Smooth muscle cell (in vitro differentiated cells): ENCODE measurements around the gene ENC1. TPM values are rescaled to one million over a fixed set of nuclear protein-coding genes. Genes with fewer than 3 reads are reported as not detected.
"Not testable (repeated sequence)": the region's sequence is repeated elsewhere in the genome, so short reads cannot be mapped to it uniquely, and the experiment has no call there.

Source experiments
- DNase-seq: peaks from one replicate; lab custom pipeline; 2025; ENCODE audit not compliant: unreplicated experiment; lab: John Stamatoyannopoulos, UW
- H2AFZ ChIP-seq: fragments of 200-600 bp; sonication (generic); 2 replicates; pipeline ENCODE4 v1.6.0; 2016; ENCODE audit warnings: antibody characterized with exemption, low read depth, mild to moderate bottlenecking
- H3F3A ChIP-seq: fragments of 200-600 bp; sonication (generic); 2 replicates; pipeline ENCODE4 v1.6.0; 2017; ENCODE audit warnings: antibody characterized with exemption, low read depth
- H3K27ac ChIP-seq: fragments of 200-600 bp; sonication (generic); 2 replicates; pipeline ENCODE4 v1.5.1; 2016; ENCODE audit warnings: low read depth, mild to moderate bottlenecking
- H3K27me3 ChIP-seq: fragments of 200-600 bp; sonication (generic); 2 replicates; pipeline ENCODE4 v1.6.1; 2016; ENCODE audit warnings: low read depth, mild to moderate bottlenecking
- H3K36me3 ChIP-seq: fragments of 200-600 bp; sonication (generic); 2 replicates; pipeline ENCODE4 v1.5.1; 2016; ENCODE audit warnings: low read depth
- H3K4me1 ChIP-seq: fragments of 200-600 bp; sonication (generic); 2 replicates; pipeline ENCODE4 v1.5.1; 2016; ENCODE audit warnings: low read depth
- H3K4me2 ChIP-seq: fragments of 200-600 bp; sonication (generic); 2 replicates; pipeline ENCODE4 v1.6.0; 2016; ENCODE audit warnings: mild to moderate bottlenecking
- H3K4me3 ChIP-seq: fragments of 200-600 bp; sonication (generic); 2 replicates; pipeline ENCODE4 v1.5.1; 2016; ENCODE audit warnings: mild to moderate bottlenecking
- H3K79me2 ChIP-seq: fragments of 200-600 bp; sonication (generic); 2 replicates; pipeline ENCODE4 v1.6.0; 2016; ENCODE audit warnings: low read depth, mild to moderate bottlenecking
- H3K9ac ChIP-seq: fragments of 200-600 bp; sonication (generic); 2 replicates; pipeline ENCODE4 v1.6.0; 2016; ENCODE audit warnings: low read depth
- H3K9me3 ChIP-seq: fragments of 200-600 bp; sonication (generic); replicated peaks from 2 replicates; pipeline ENCODE4 v1.5.1; 2016; ENCODE audit warnings: low read depth
- H4K20me1 ChIP-seq: fragments of 200-600 bp; sonication (generic); 2 replicates; pipeline ENCODE4 v1.6.0; 2016; ENCODE audit warnings: low read depth
- CTCF ChIP-seq: fragments of 200-600 bp; sonication (generic); IDR thresholded peaks from 2 replicates; pipeline ENCODE4 v1.5.1; 2017; ENCODE audit warnings: borderline replicate concordance, mild to moderate bottlenecking, antibody characterized with exemption; ENCODE audit not compliant: insufficient read depth, poor library complexity, severe bottlenecking
- WGBS: methylation state at CpG from one replicate; pipeline ENCODE4 v1.1.7; 2016; ENCODE audit warnings: low lambda C conversion rate; 5-methylcytosine and 5-hydroxymethylcytosine counted together
- polyA plus RNA-seq: library from polyadenylated mRNA; unstranded; fragments of >200 nt; fragmentation: Nextera tagmentation; extraction: Ambion mirVana; gene quantifications from 2 replicates; pipeline ENCODE4 v1.2.1, GENCODE V29; 2016
- total RNA-seq: library from RNA; depleted of rRNA; stranded (reverse); fragments of >200 nt; gene quantifications from 2 replicates; pipeline ENCODE4 v1.2.3, GENCODE V29; 2014

ENC1 gene
- total and polyA plus RNA-seq, 2 experiments from 2014 or later = 17.4 to 110 TPM

DNA sequence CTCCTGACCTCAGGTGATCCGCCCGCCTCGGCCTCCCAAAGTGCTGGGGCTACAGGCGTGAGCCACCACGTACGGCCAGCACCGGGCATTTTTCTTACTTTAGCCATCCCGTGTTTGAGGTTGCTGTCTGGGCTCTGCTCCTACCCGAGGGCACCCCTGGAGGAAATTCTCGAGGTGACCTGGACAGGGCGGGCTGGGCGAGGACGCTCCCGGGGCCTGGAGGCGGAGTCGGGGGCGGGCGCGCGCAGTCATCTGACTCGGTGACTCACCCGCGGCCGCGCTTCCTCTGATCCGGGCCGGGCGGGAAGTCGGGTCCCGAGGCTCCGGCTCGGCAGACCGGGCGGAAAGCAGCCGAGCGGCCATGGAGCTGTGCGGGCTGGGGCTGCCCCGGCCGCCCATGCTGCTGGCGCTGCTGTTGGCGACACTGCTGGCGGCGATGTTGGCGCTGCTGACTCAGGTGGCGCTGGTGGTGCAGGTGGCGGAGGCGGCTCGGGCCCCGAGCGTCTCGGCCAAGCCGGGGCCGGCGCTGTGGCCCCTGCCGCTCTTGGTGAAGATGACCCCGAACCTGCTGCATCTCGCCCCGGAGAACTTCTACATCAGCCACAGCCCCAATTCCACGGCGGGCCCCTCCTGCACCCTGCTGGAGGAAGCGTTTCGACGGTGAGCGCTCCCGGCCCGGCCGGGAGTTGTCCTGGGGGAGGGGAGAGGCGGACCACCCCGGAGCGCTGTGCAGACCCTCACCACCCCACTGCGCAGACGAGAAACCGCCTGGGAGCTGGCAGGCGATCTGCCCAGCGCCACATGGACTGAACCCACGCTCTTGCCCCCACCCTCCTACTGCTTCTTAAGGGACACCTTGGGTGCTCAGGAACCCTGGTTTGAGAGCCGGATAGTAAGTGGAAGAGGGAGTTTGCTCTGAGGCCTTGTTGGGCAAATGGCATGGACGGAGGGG lies 44.6 kb upstream of the ENC1 start, which contains the start of gene HEXB:
HEXB (plus strand) TSS at position 334 of the 952 bp plus-strand sequence; CDS start at position 362, 28 bp downstream.
- peaks cover 8% of the 10 kb centered on the region for H3K4me1 ChIP-seq
- H2AFZ ChIP-seq = peak within 1 kb of the TSS; percentile 93
- H3K4me2 ChIP-seq = peak within 1 kb of the TSS; percentile 99
- H3K27ac ChIP-seq = peak within 1 kb of the TSS; percentile 24
- no peaks in the 10 kb centered on the region for H3F3A ChIP-seq
- H3K36me3 ChIP-seq = no peaks in the 10 kb centered on the region
- peaks cover 5% of the 10 kb centered on the region for H3K79me2 ChIP-seq
- TF ChIP-seq CTCF = peak; percentile 4
- no peaks in the 10 kb centered on the region for H3K27me3 ChIP-seq
- WGBS = 9% methylated on average over 54 of the region's 78 CpGs
- peak within 1 kb of the TSS; percentile 87 for H3K9ac ChIP-seq
- DNase-seq = peak; percentile 60
- no peaks in the 10 kb centered on the region for H4K20me1 ChIP-seq
- peak within 1 kb of the TSS; percentile 82 for H3K4me3 ChIP-seq
- H3K9me3 ChIP-seq = no peaks in the 10 kb centered on the region

GRCh38 chr5:74679966-74680365 lies 39.4 kb upstream of the ENC1 start:
- no peak for DNase-seq
- H3K27me3 ChIP-seq = no peaks in the 10 kb centered on the region
- no peak overlapping the region for H3K9ac ChIP-seq
- 66% methylated on average over 4 of the region's 4 CpGs for WGBS
- H3K27ac ChIP-seq = no peak overlapping the region
- H3K36me3 ChIP-seq = no peaks in the 10 kb centered on the region
- no peaks in the 10 kb centered on the region for H4K20me1 ChIP-seq
- no peaks in the 10 kb centered on the region for H3K9me3 ChIP-seq
- no peaks in the 10 kb centered on the region for H3K79me2 ChIP-seq
- no peaks in the 10 kb centered on the region for H3F3A ChIP-seq
- no peak overlapping the region for H2AFZ ChIP-seq
- TF ChIP-seq CTCF = no peak
- H3K4me1 ChIP-seq = no peaks in the 10 kb centered on the region
- no peak overlapping the region for H3K4me3 ChIP-seq
- H3K4me2 ChIP-seq = no peak overlapping the region

- H3K79me2 ChIP-seq, H4K20me1 ChIP-seq, H3K27ac ChIP-seq, H3K27me3 ChIP-seq, H3K36me3 ChIP-seq, H3K9ac ChIP-seq, H3K4me2 ChIP-seq, H3K9me3 ChIP-seq, H3K4me1 ChIP-seq, H3K4me3 ChIP-seq, DNase-seq, H3F3A ChIP-seq, H2AFZ ChIP-seq: not testable (repeated sequence)
- WGBS = 88% methylated on average over 3 of the region's 3 CpGs
Measured at GRCh38 chr5:74679300-74679699, 38.8 kb upstream of the ENC1 start.

GRCh38 chr5:74678123-74678522 lies 37.6 kb upstream of the ENC1 start:
- not testable (repeated sequence) for H4K20me1 ChIP-seq, H3K79me2 ChIP-seq, H3F3A ChIP-seq, H3K27me3 ChIP-seq, H3K4me3 ChIP-seq, H3K36me3 ChIP-seq, H3K27ac ChIP-seq, H2AFZ ChIP-seq, H3K4me2 ChIP-seq, H3K9ac ChIP-seq, DNase-seq, H3K9me3 ChIP-seq, H3K4me1 ChIP-seq
- 97% methylated on average over 3 of the region's 3 CpGs for WGBS

GRCh38 chr5:74676466-74676865 lies 35.9 kb upstream of the ENC1 start:
- H4K20me1 ChIP-seq, H3K27ac ChIP-seq, H3K9ac ChIP-seq, H2AFZ ChIP-seq, H3K27me3 ChIP-seq, H3K4me1 ChIP-seq, H3F3A ChIP-seq, H3K4me2 ChIP-seq, H3K4me3 ChIP-seq, H3K79me2 ChIP-seq, H3K9me3 ChIP-seq, H3K36me3 ChIP-seq, DNase-seq: not testable (repeated sequence)
- 88% methylated on average over 6 of the region's 6 CpGs for WGBS
